Esophagus muscularis mucosa (tissue), 4 donors: ENCODE results near the gene RBM4.

Experiments used
- CTCF ChIP-seq, 3 experiments: fragments of 200-600 bp in 2 of 3; fragments of 450-650 bp in 1 of 3; sonication (generic) in 2 of 3; IDR thresholded peaks; one replicate each; pipeline ENCODE4 v1.5.1; 2017 to 2019; ENCODE audit warnings: antibody characterized with exemption in 3 of 3, mild to moderate bottlenecking in 2 of 3, moderate library complexity in 1 of 3
- EP300 ChIP-seq: sonication (generic); formaldehyde crosslinking; IDR thresholded peaks from one replicate; pipeline ENCODE4 v1.6.1; 2017; ENCODE audit warnings: antibody characterized with exemption
- POLR2A ChIP-seq: fragments of 450-650 bp; IDR thresholded peaks from one replicate; pipeline ENCODE4 v1.6.1; 2017; ENCODE audit warnings: antibody characterized with exemption, moderate library complexity, mild to moderate bottlenecking, low read depth
- POLR2AphosphoS5 ChIP-seq, 2 donors: sonication (generic); formaldehyde crosslinking; IDR thresholded peaks; one replicate each; pipeline ENCODE4 v1.6.1; 2017; ENCODE audit warnings: antibody characterized with exemption in 2 of 2

GRCh38 chr11:66694056-66694410 is 55.5 kb downstream of the RBM4 start:
- no peak for TF ChIP-seq POLR2A
- TF ChIP-seq CTCF (IDR thresholded peaks at IDR 0.05), result no peak
- no peak for TF ChIP-seq EP300
- TF ChIP-seq POLR2AphosphoS5 (IDR thresholded peaks at IDR 0.05), result no peak
